Spleen (tissue), 3 donors: Measurements from ENCODE around the gene OR4F6.
"Not testable (repeated sequence)": the region's sequence is repeated elsewhere in the genome, so short reads cannot be mapped to it uniquely, and the experiment has no call there.

Source experiments
- POLR2A ChIP-seq, 3 donors: fragments of 450-650 bp; IDR thresholded peaks; one replicate each; pipeline ENCODE4 v1.5.1; 2017; ENCODE audit warnings: antibody characterized with exemption in 3 of 3, mild to moderate bottlenecking in 1 of 3
- POLR2AphosphoS5 ChIP-seq, 3 donors: sonication (generic); formaldehyde crosslinking; IDR thresholded peaks; one replicate each; pipeline ENCODE4 v1.5.1; 2017; ENCODE audit warnings: antibody characterized with exemption in 3 of 3

GRCh38 chr15:101767083-101767640 lies 36.1 kb upstream of the OR4F6 start:
- not testable (repeated sequence) for TF ChIP-seq POLR2AphosphoS5, POLR2A (IDR thresholded peaks at IDR 0.05)
